Measurements from ENCODE around the gene FOXO1. TPM values are rescaled to one million over a fixed set of nuclear protein-coding genes. Genes with fewer than 3 reads are reported as not detected.

FOXO1 gene
- total RNA-seq, 1 donor from 2014 or later, result 17.7 TPM

DNA sequence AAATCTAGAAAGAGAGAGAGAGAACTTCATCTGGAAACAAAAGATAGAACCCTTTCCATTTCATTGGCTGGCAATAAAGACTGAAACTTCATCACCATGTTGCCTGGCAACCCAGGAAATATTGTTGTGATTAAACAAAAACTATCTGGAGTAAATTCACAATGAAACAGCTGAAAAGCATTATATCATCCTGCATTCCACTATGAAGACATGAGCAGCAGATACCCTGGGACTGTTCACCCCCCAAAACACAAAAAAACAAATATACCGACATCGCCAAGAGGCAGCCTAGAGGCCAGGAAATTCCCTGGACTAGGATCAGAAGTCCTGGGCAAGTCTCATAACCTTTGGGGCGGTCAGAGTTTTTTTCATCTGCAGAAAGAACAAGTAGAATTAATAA, 158.3 kb downstream of the FOXO1 start:
- no peaks in the 10 kb centered on the region for H3K27me3 ChIP-seq (ENCODE audit: control insufficient read depth, insufficient read depth, low read length)
- TF ChIP-seq, protein P1, sequence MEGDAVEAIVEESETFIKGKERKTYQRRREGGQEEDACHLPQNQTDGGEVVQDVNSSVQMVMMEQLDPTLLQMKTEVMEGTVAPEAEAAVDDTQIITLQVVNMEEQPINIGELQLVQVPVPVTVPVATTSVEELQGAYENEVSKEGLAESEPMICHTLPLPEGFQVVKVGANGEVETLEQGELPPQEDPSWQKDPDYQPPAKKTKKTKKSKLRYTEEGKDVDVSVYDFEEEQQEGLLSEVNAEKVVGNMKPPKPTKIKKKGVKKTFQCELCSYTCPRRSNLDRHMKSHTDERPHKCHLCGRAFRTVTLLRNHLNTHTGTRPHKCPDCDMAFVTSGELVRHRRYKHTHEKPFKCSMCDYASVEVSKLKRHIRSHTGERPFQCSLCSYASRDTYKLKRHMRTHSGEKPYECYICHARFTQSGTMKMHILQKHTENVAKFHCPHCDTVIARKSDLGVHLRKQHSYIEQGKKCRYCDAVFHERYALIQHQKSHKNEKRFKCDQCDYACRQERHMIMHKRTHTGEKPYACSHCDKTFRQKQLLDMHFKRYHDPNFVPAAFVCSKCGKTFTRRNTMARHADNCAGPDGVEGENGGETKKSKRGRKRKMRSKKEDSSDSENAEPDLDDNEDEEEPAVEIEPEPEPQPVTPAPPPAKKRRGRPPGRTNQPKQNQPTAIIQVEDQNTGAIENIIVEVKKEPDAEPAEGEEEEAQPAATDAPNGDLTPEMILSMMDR (IDR thresholded peaks at IDR 0.05; ENCODE audit: insufficient read depth, low read length, poor library complexity, severe bottlenecking), result no peak
- H3K4me3 ChIP-seq (ENCODE audit: low read depth, low read length), result no peak overlapping the region
- no peak for DNase-seq (ENCODE audit: low read depth)
- H3K36me3 ChIP-seq (ENCODE audit: control insufficient read depth, insufficient read depth, low read length), result no peaks in the 10 kb centered on the region

DNA sequence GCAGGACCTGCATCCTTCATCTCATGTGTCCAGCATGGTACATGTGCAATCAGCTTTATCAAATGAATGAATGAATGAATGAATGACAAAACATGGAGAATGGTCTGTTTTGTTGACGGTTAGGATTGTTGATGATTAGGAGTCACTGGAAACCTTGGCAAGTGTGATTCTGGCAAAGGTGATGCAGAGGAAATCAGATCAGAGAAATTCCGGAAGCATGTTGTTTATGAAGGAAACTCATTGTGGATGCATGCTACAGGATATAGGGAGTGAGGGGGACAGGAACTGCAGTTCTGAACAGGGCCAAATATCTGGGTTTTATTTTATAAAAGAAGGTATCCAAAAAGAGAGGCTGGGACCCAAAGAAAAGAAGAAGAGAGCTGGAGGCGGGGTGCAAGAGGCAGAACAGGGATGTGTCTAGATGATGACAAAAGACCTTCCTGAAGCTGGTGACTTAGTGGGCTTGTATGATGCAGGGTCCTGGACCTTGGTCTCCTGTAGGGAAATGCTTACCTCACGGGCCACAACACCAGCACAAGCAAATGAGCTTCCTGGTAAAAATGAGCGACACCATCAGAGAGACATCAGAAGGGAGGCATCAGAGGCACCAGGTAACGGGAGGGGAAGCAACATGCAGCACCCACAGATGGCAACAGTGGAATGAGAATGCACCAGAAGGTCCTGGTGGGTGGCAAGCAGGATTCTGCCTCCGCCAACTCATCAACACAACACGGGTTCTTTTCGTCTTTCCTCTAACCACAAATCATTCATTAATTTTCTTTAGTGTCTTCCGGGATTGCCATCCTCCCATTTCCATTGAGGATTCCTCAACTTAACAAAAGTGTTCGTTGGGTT, 159.6 kb downstream of the FOXO1 start:
- TF ChIP-seq, protein P1 (IDR thresholded peaks at IDR 0.05; ENCODE audit: insufficient read depth, low read length, poor library complexity, severe bottlenecking), result no peak
- Histone ChIP-seq H3K36me3 (ENCODE audit: control insufficient read depth, insufficient read depth, low read length) (no peaks in the 10 kb centered on the region), H3K4me3 (ENCODE audit: low read depth, low read length) (no peak overlapping the region), H3K27me3 (ENCODE audit: control insufficient read depth, insufficient read depth, low read length) (no peaks in the 10 kb centered on the region)
- DNase-seq (ENCODE audit: low read depth), result no peak

Other genes starting within 250 kb of the FOXO1 start
- gene MRPS31, start 104.5 kb upstream of the FOXO1 start, total RNA-seq, result 21.7 and 22.5 TPM in 2 replicates
- gene SLC25A15, start 123.0 kb upstream of the FOXO1 start, total RNA-seq, result 27.5 and 33.4 TPM in 2 replicates

All from kidney epithelial cell (primary cell).